Activated T-cell treated with anti-CD3 and anti-CD28 coated beads for 24 hours (primary cell): ENCODE data around the gene SGTA.
A peak's percentile ranks its signal among the peaks of the same experiment; 100 is the strongest.
"Not testable (repeated sequence)": the region's sequence is repeated elsewhere in the genome, so short reads cannot be mapped to it uniquely, and the experiment has no call there.

ENCODE experiments used
- DNase-seq: peaks from one replicate; pipeline ENCODE4 v3.0.0-alpha.2; 2020; ENCODE audit warnings: low read depth

SGTA gene

GRCh38 chr19:2782936-2783780 lies at the start of gene SGTA:
Gene SGTA, minus strand, starts transcription at chr19:2783273. Its CDS starts 14,205 bp downstream, at chr19:2769068.
- DNase-seq = peak; percentile 97

- no peak for DNase-seq
Observed at GRCh38 chr19:2827840-2828489, 44.9 kb upstream of the SGTA start.

- DNase-seq = no peak
Observed at GRCh38 chr19:2827022-2827421, 43.9 kb upstream of the SGTA start.

GRCh38 chr19:2824129-2824528 lies 41.1 kb upstream of the SGTA start:
- DNase-seq = no peak

GRCh38 chr19:2823646-2824045 lies 40.6 kb upstream of the SGTA start:
- DNase-seq = no peak

- DNase-seq = no peak
Observed at GRCh38 chr19:2822846-2823245, 39.8 kb upstream of the SGTA start.

DNA sequence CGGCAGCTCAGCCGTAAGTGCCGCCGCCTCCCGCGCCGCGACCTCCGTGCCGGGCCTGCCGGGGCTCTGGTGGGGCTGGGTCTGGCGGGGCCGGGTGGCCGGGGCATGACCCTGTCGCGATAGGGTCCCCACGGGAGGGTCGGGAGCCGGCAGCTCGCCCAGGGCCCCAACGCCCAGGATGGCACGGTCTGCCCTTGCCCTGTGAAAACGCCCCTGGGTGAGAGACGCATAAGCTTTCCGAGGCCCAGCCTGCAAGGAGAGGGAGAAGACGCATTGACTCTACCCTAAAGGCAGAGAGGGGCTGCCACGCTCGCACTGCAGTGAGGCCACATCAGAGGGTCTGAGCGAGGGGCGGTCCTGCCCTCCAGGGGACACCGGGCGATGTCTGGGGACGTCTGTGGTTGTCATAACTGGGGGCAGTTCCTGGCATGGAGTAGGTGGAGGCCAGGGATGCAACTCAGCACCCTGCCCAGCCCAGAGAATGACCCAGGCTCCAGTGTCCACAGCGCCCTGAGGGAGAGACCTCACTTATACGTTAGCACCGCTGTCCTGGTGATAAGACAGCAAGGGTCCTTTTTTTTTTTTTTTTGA lies 37.1 kb upstream of the SGTA start:
- no peak for DNase-seq

DNA sequence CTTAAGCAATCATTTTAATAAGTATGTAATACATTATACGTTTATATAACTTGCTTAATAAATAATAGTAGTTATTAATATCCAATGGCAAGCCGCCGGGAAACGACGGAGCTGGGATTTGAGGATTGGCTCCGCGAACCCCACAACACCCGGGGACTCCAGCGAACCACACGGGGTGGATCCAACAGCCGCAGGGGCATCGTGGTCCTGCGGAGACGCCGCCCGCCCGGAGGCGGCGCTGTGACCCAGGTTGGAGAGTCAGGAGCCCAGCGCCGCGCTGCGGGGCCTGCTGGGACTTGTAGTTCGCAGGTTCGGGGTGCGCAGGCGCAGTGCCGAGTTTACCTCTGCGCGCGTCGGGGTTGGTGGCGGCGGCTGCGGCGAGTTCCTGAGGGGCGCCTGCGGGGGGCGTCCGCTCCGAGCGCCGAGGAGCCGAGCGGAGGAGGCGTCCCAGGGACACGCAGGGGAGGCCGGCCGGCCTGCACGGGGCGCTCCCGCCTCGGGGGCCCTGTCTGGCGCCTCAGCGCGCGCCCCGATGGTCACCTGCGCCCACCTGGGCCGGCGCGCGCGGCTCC lies 36.6 kb upstream of the SGTA start, which contains the start of gene ZNF554:
TSS of gene ZNF554 (plus strand) at position 329 of the 572 bp plus-strand sequence. CDS start at position 533, 204 bp downstream.
- peak; percentile 96 for DNase-seq

- not testable (repeated sequence) for DNase-seq
Observed at GRCh38 chr19:2817237-2817829, 34.3 kb upstream of the SGTA start.

- no peak for DNase-seq
Observed at GRCh38 chr19:2816641-2817040, 33.6 kb upstream of the SGTA start.

DNA sequence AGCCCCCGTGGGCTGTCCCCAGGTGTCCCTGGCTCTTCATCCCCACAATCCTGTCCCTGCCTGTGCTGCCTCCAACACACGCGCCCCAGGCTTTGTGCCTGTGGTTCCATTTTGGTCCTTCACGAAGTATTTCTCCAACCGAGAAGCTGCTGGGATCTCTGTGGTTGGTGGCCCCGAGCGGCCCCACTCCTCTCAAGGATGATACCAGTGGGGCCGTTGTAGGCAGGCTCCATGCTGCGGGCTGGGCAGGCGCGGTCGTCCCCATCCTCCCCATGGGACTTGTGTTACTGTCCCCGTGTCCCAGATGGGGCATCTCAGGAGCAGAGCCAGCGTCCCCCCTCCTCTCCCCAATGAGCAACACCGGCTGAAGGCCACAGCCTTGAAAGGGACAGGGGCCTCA lies 32.9 kb upstream of the SGTA start:
- no peak for DNase-seq

DNA sequence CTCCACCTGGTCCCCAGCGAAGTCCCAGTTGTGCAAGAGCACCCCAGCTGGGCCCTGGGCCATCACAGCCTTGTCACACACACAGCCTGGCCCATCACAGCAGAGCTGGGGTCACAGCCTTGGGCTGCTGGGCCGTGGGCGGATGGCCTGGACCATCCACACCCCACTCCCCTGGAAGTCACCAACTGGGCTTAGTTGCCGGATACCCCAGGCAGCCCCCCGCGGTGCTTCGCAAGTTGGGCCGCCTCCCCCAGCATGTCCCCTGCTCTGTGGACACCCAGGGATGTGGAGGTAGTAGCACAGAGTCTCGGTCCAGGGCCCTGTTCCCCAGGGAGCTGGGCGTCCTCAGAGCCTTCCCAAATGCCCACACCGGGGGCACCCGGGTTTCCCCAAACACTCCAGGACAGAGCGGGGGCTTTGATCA lies 32.1 kb upstream of the SGTA start:
- DNase-seq = no peak

GRCh38 chr19:2814426-2814825 lies 31.4 kb upstream of the SGTA start:
- no peak for DNase-seq

- no peak for DNase-seq
Observed at GRCh38 chr19:2813235-2814160, 30.4 kb upstream of the SGTA start.

DNA sequence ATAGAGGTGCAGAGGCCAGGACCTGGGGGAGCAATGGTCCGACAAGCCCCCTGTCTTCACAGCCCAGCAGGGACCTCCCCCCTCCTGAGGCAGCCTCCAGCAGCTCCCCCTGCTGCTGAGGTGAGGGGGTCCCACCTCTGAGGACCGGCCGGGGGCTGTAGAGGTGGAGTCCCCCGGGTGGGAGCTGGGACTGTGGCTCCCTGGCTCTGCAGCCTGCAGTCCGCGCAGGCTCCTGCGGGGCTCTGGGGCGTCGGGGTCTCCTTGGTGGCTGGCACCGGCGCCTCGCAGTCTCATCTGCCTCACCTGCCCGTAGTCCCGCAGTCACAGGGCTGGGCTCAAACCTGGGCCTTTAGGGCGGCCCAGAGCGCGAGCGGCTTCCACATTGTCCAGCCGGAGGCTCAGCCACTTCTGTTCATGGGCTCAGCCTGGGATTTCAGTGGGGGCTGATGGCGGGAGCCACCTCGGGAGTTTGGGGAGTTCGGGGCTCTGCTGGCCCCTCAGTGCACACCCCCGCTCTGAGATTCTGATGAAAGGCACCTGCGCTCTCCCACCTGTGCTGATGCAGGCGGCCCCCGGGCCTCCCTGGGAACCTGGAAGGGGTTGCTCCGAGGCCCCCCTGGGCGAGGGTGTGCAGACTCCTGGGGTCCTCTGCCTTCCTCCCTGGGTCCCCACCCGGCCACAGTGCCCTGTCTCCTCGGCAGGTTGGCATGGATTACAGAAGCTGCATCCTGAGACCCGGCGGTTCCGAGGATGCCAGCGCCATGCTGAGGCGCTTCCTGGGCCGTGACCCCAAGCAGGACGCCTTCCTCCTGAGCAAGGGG lies 29.6 kb upstream of the SGTA start:
- no peak for DNase-seq

- no peak for DNase-seq
Observed at GRCh38 chr19:2811735-2812413, 28.8 kb upstream of the SGTA start.

- DNase-seq = no peak
Observed at GRCh38 chr19:2811221-2811722, 28.2 kb upstream of the SGTA start.

DNA sequence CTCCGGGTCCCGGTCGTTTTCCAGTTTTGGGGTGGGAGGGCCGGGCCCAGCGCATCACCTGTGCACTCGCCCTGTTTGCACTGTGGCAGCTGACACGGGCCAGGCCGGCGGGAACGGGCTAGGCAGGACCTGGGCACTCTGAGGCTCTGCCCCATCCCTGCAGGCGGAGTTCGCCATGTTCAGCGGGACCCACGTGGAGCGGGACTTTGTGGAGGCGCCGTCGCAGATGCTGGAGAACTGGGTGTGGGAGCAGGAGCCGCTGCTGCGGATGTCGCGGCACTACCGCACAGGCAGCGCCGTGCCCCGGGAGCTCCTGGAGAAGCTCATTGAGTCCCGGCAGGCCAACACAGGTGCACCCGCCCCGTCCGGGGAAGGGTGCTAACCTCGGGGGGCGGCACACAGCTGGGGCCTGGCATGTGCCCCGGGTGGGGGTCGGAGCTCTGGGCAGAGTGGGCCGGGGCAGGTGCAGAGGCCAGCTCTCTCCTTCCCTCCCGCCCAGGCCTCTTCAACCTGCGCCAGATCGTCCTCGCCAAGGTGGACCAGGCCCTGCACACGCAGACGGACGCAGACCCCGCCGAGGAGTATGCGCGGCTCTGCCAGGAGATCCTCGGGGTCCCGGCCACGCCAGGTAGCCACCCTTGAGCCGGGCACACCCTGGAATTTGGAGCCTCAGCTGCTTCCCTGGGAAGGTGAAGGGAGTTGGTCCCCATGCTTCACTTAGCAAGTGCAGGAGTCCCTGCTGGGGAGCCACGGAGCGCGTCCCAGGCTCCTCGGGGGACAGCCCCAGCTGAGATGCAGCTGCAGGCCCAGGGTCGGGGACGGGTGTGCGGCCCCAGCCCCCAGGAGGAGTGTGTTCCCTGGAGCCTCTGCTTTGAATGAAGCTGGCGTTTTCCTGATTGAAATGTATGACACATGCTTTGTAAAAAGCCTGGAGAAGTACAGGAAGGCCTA lies 27.3 kb upstream of the SGTA start:
- no peak for DNase-seq
